Mesenchymal stem cell (in vitro differentiated cells and primary cell): ENCODE data around the gene ZBTB46.
A peak's percentile ranks its signal among the peaks of the same experiment; 100 is the strongest.

Experiments used
- DNase-seq: peaks from one replicate; pipeline ENCODE4 v3.0.0-alpha.2; 2013
- H2AFZ ChIP-seq: one replicate; pipeline ENCODE4 v1.6.1; 2013; ENCODE audit warnings: low read depth, mild to moderate bottlenecking, control low read depth, inconsistent platforms, low read length, moderate library complexity
- H2AK5ac ChIP-seq: 2 replicates; pipeline ENCODE4 v1.6.1; 2013; ENCODE audit warnings: low read length, moderate library complexity, mild to moderate bottlenecking, inconsistent platforms; ENCODE audit not compliant: severe bottlenecking
- H2BK120ac ChIP-seq: one replicate; pipeline ENCODE4 v1.6.1; 2013; ENCODE audit warnings: low read depth, mild to moderate bottlenecking, inconsistent platforms, low read length, moderate library complexity
- H2BK12ac ChIP-seq, 2 experiments: one replicate each; pipeline ENCODE4 v1.6.1; 2013; ENCODE audit warnings: inconsistent platforms in 2 of 2, low read length in 2 of 2, mild to moderate bottlenecking in 2 of 2, moderate library complexity in 2 of 2, control low read depth in 1 of 2
- H2BK15ac ChIP-seq: one replicate; pipeline ENCODE4 v1.6.1; 2013; ENCODE audit warnings: mild to moderate bottlenecking, low read depth, inconsistent platforms; ENCODE audit not compliant: poor library complexity, severe bottlenecking
- H2BK5ac ChIP-seq: 2 replicates; pipeline ENCODE4 v1.6.1; 2013; ENCODE audit warnings: low read depth, mild to moderate bottlenecking, low read length, control low read depth, inconsistent platforms; ENCODE audit not compliant: poor library complexity, severe bottlenecking
- H3K14ac ChIP-seq, 2 experiments: one replicate each; pipeline ENCODE4 v1.6.1; 2013; ENCODE audit warnings: inconsistent platforms in 2 of 2, low read length in 2 of 2, control low read depth in 1 of 2, mild to moderate bottlenecking in 1 of 2, moderate library complexity in 1 of 2
- H3K18ac ChIP-seq, 2 experiments: one replicate each; pipeline ENCODE4 v1.6.1; 2013; ENCODE audit warnings: inconsistent platforms in 2 of 2, low read length in 2 of 2, control low read depth in 1 of 2, low read depth in 1 of 2, mild to moderate bottlenecking in 1 of 2
- H3K23ac ChIP-seq, 2 experiments: one replicate each; pipeline ENCODE4 v1.6.1; 2013; ENCODE audit warnings: inconsistent platforms in 2 of 2, low read length in 2 of 2, mild to moderate bottlenecking in 2 of 2, moderate library complexity in 2 of 2, control low read depth in 1 of 2
- H3K27ac ChIP-seq: 2 replicates; pipeline ENCODE4 v1.5.1; 2013; ENCODE audit warnings: mild to moderate bottlenecking, moderate library complexity, low read length, control low read depth, inconsistent platforms; ENCODE audit not compliant: poor library complexity, severe bottlenecking
- H3K27me3 ChIP-seq, 2 experiments: 2 replicates each; pipeline versions ENCODE4 v1.6.1 to v1.7.0; 2013; ENCODE audit warnings: low read length in 2 of 2, mild to moderate bottlenecking in 2 of 2, moderate library complexity in 2 of 2, control low read depth in 1 of 2, inconsistent platforms in 1 of 2; ENCODE audit not compliant: control insufficient read depth in 1 of 2, insufficient read depth in 1 of 2
- H3K36me3 ChIP-seq, 2 experiments: 2 replicates each; pipeline versions ENCODE4 v1.6.1 to v1.7.0; 2013; ENCODE audit warnings: low read length in 2 of 2, control low read depth in 1 of 2, inconsistent platforms in 1 of 2, low read depth in 1 of 2, mild to moderate bottlenecking in 1 of 2; ENCODE audit not compliant: insufficient read depth in 2 of 2, control insufficient read depth in 1 of 2
- H3K4ac ChIP-seq, 2 experiments: one replicate each; pipeline ENCODE4 v1.6.1; 2013; ENCODE audit warnings: inconsistent platforms in 2 of 2, low read length in 2 of 2, mild to moderate bottlenecking in 2 of 2, moderate library complexity in 2 of 2, control low read depth in 1 of 2, low read depth in 1 of 2
- H3K4me1 ChIP-seq: 2 replicates; pipeline ENCODE4 v1.6.1; 2013; ENCODE audit warnings: low read depth, low read length, control low read depth; ENCODE audit not compliant: control insufficient read depth, insufficient read depth
- H3K4me2 ChIP-seq: 2 replicates; pipeline ENCODE4 v1.6.1; 2013; ENCODE audit warnings: low read length, mild to moderate bottlenecking, inconsistent platforms; ENCODE audit not compliant: poor library complexity, severe bottlenecking
- H3K4me3 ChIP-seq, 2 experiments: 2 replicates each; pipeline versions ENCODE4 v1.5.1 to v1.7.0; 2013; ENCODE audit warnings: low read length in 2 of 2, mild to moderate bottlenecking in 2 of 2, control low read depth in 1 of 2, low read depth in 1 of 2; ENCODE audit not compliant: insufficient read depth in 1 of 2
- H3K79me1 ChIP-seq: replicated peaks from 2 replicates; pipeline ENCODE4 v1.6.1; 2013; ENCODE audit warnings: mild to moderate bottlenecking, control low read depth, low read length, inconsistent platforms; ENCODE audit not compliant: poor library complexity, severe bottlenecking
- H3K9ac ChIP-seq: 2 replicates; pipeline ENCODE4 v1.7.0; 2013; ENCODE audit warnings: mild to moderate bottlenecking, low read length, moderate library complexity
- H3K9me3 ChIP-seq: 2 replicates; pipeline ENCODE4 v1.7.0; 2013; ENCODE audit warnings: mild to moderate bottlenecking, low read length; ENCODE audit not compliant: control insufficient read depth
- H4K8ac ChIP-seq: one replicate; pipeline ENCODE4 v1.6.1; 2013; ENCODE audit warnings: inconsistent platforms, mild to moderate bottlenecking, low read length, moderate library complexity
- H4K91ac ChIP-seq: one replicate; pipeline ENCODE4 v1.6.1; 2013; ENCODE audit warnings: mild to moderate bottlenecking, low read length, inconsistent platforms
- WGBS: methylation state at CpG from one replicate; pipeline ENCODE4 v1.1.7; 2013; ENCODE audit warnings: mixed read lengths; 5-methylcytosine and 5-hydroxymethylcytosine counted together

Gene ZBTB46

DNA sequence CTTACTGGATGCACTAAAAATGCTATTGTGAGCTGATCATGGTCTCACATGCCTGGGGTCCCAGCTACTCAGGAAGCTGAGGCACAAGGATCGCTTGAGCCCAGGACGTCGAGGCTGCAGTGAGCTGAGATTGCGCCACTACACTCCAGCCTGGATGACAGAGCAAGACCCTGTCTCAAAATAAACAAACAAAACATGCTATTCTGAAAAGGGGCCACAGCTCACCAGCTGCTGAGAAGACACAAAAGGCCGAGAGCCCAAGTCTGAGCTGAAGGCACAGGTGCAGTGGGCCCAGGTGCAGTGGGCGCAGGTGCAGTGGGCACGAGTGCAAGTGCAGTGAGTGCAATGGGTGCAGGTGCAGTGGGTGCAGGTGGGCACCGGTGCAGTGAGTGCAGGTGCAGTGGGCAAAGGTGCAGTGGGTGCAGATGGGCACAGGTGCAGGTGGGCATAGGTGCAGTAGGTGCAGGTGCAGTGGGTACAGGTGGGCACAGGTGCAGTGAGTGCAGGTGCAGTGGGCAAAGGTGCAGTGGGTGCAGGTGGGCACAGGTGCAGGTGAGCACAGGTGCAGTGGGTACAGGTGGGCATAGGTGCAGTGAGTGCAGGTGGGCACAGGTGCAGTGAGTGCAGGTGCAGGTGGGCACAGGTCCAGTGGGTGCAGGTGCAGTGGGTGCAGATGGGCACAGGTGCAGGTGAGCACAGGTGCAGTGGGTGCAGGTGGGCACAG is 16.0 kb downstream of the ZBTB46 start:
- no peak overlapping the region for H3K27ac ChIP-seq
- no peaks in the 10 kb centered on the region for H3K9me3 ChIP-seq
- no peak overlapping the region for H3K23ac ChIP-seq
- H3K79me1 ChIP-seq: peaks cover 38% of the 10 kb centered on the region
- H3K9ac ChIP-seq: no peak overlapping the region
- H2BK12ac ChIP-seq: no peak overlapping the region
- no peak overlapping the region for H2AFZ ChIP-seq
- H3K4me1 ChIP-seq: peaks cover 14% of the 10 kb centered on the region
- H2AK5ac ChIP-seq: no peak overlapping the region
- peaks cover 0 to 19% of the 10 kb centered on the region in 2 experiments for H3K27me3 ChIP-seq
- no peak overlapping the region for H2BK120ac ChIP-seq
- H3K4ac ChIP-seq: peak overlapping the region in 1 of 2 experiments; percentile 37
- peaks cover 0 to 26% of the 10 kb centered on the region in 2 experiments for H3K36me3 ChIP-seq
- peak overlapping the region; percentile 13 for H2BK15ac ChIP-seq
- H3K4me2 ChIP-seq: no peak overlapping the region
- H2BK5ac ChIP-seq: no peak overlapping the region
- H3K4me3 ChIP-seq: no peak overlapping the region
- peak overlapping the region; percentile 14 for H4K91ac ChIP-seq
- H4K8ac ChIP-seq: peak overlapping the region; percentile 61
- peak overlapping the region in 1 of 2 experiments; percentile 12 for H3K14ac ChIP-seq
- DNase-seq: no peak
- WGBS: 65% methylated on average over 8 of the region's 8 CpGs
- H3K18ac ChIP-seq: peak overlapping the region in 1 of 2 experiments; percentile 3

DNA sequence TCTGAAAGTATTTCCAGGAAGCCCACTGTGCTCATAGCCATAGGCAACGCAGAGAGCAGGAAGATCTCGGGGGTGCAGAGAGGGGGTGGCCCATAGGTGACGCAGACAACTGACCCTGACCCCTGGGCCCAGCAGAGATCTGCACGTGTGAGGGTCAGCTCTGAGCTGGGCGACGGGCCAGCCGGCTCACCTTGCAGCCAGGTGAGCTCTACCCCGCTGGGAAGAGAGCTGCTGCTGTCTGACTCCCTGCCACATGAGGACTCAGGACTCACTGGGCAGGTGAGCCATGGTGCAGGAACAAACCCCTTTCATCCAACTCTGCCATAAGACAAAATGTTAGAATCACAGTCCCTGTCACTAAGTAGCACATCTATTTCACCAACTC is 19.6 kb downstream of the ZBTB46 start:
- H3K4me2 ChIP-seq: no peak overlapping the region
- no peak overlapping the region for H2BK120ac ChIP-seq
- H3K36me3 ChIP-seq: peaks cover 0 to 28% of the 10 kb centered on the region in 2 experiments

DNA sequence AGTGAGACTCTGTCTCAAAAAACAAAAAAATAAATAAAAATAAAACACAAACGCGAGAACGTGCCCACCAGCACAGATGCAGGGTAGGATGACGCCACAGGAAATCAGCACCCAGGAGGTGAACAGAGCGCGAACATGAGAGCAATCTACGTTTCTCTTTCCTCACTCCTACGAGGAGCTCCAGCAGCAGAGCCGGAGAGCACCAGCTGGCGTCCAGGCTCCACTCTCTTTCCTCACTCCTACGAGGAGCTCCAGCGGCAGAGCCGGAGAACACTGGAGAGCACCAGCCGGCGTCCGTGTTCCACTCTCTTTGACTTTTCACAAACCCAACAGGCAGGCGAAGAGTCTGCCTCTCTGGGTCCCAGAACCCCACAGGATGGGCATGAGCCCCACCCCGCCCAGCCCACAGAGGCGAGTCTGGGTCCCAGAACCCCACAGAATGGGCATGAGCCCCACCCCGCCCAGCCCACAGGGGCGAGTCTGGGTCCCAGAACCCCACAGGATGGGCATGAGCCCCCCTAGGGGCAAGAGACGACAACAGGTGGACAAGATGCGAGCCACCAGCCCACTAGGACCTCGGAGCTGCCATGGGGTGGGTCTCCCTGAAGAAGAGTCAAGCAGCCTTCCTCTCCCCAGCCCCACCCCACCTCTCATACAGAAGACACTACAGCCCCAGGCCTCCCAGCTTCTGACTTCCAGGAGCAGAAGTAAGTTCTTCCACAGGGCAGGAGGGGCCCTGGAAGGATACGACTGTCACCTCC is 20.2 kb downstream of the ZBTB46 start:
- H3K27ac ChIP-seq: no peak overlapping the region
- peaks cover 50% of the 10 kb centered on the region for H3K79me1 ChIP-seq
- no peak overlapping the region for H3K4me3 ChIP-seq
- WGBS: 86% methylated on average over 25 of the region's 25 CpGs
- H3K4me1 ChIP-seq: peaks cover 10% of the 10 kb centered on the region
- no peaks in the 10 kb centered on the region for H3K9me3 ChIP-seq
- peaks cover 0 to 24% of the 10 kb centered on the region in 2 experiments for H3K36me3 ChIP-seq
- no peak overlapping the region for H2BK120ac ChIP-seq
- H4K8ac ChIP-seq: no peak overlapping the region
- H3K23ac ChIP-seq: no peak overlapping the region
- DNase-seq: no peak
- no peak overlapping the region for H2AK5ac ChIP-seq
- H3K4me2 ChIP-seq: no peak overlapping the region
- H2BK15ac ChIP-seq: peak overlapping the region; percentile 2
- no peak overlapping the region for H2AFZ ChIP-seq
- H2BK5ac ChIP-seq: no peak overlapping the region
- no peak overlapping the region for H3K4ac ChIP-seq
- H3K27me3 ChIP-seq: no peaks in the 10 kb centered on the region
- H3K9ac ChIP-seq: no peak overlapping the region
- H4K91ac ChIP-seq: no peak overlapping the region
- H2BK12ac ChIP-seq: no peak overlapping the region
- H3K14ac ChIP-seq: no peak overlapping the region
- H3K18ac ChIP-seq: peak overlapping the region in 1 of 2 experiments; percentile 11

More for the DNA sequence above, 19.6 kb downstream of the ZBTB46 start:
- H4K91ac ChIP-seq: no peak overlapping the region
- H3K27ac ChIP-seq: no peak overlapping the region
- no peak overlapping the region for H3K18ac ChIP-seq
- no peaks in the 10 kb centered on the region for H3K27me3 ChIP-seq
- H3K23ac ChIP-seq: peak overlapping the region in 1 of 2 experiments; percentile 79
- no peak overlapping the region for H2AK5ac ChIP-seq
- H3K4me3 ChIP-seq: no peak overlapping the region
- H3K9ac ChIP-seq: no peak overlapping the region
- no peak overlapping the region for H3K14ac ChIP-seq
- WGBS: 93% methylated on average over 8 of the region's 8 CpGs
- no peak overlapping the region for H2BK12ac ChIP-seq
- no peak overlapping the region for H3K4ac ChIP-seq
- peaks cover 50% of the 10 kb centered on the region for H3K79me1 ChIP-seq
- no peaks in the 10 kb centered on the region for H3K9me3 ChIP-seq
- H2AFZ ChIP-seq: no peak overlapping the region
- H4K8ac ChIP-seq: no peak overlapping the region
- no peak overlapping the region for H2BK15ac ChIP-seq
- no peak overlapping the region for H2BK5ac ChIP-seq
- peaks cover 11% of the 10 kb centered on the region for H3K4me1 ChIP-seq
- DNase-seq: no peak

DNA sequence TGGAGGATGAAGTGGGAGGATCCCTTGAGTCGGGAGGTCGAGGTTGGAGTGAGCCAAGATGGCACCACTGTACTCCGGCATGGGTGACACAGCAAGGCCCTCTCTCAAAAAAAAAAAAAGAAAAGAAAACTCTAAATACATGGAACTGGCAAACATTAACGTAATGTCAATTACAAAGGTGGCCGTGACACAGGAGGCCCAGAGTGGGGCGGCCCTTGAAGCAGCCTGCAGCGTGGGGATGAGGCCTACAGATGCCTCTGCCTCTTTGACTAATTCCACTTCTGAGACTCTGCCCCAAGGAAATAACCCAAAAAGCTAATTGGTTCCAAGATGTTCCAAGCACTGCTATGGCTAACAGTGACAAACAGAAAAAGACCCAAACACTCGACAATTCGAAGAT is 21.2 kb downstream of the ZBTB46 start:
- Histone ChIP-seq H2BK15ac (no peak overlapping the region), H2BK5ac (no peak overlapping the region), H3K27ac (no peak overlapping the region), H3K4ac (no peak overlapping the region), H3K79me1 (peaks cover 45% of the 10 kb centered on the region), H3K27me3 (no peaks in the 10 kb centered on the region), H3K23ac (no peak overlapping the region), H3K9me3 (no peaks in the 10 kb centered on the region), H3K14ac (no peak overlapping the region), H4K8ac (no peak overlapping the region), H3K4me3 (no peak overlapping the region), H2BK12ac (no peak overlapping the region), H3K36me3 (peaks cover 0 to 14% of the 10 kb centered on the region in 2 experiments), H2BK120ac (no peak overlapping the region), H4K91ac (no peak overlapping the region), H3K18ac (no peak overlapping the region), H3K4me2 (no peak overlapping the region), H3K4me1 (peaks cover 7% of the 10 kb centered on the region), H3K9ac (no peak overlapping the region), H2AFZ (no peak overlapping the region), H2AK5ac (no peak overlapping the region)
- 97% methylated on average over 9 of the region's 9 CpGs for WGBS
- DNase-seq: no peak
